Activated CD8-positive, alpha-beta memory T cell treated with anti-CD3 and anti-CD28 coated beads, Interleukin-2, amount 10 ng/mL, durations not matched to agents 7 days and 5 days (primary cell): ENCODE results near the gene ZSCAN2. TPM values are rescaled to one million over a fixed set of nuclear protein-coding genes. Genes with fewer than 3 reads are reported as not detected.
A peak's percentile ranks its signal among the peaks of the same experiment; 100 is the strongest.
"Not testable (repeated sequence)": the region's sequence is repeated elsewhere in the genome, so short reads cannot be mapped to it uniquely, and the experiment has no call there.

Experiments
- ATAC-seq: fragments of 150-1000 bp; cut with Tn5 transposase; one replicate; pipeline ENCODE4 v1.10.0; 2021; ENCODE audit warnings: moderate library complexity
- CTCF ChIA-PET: fragments of 350-600 bp; sonication (Branson Sonifier 250); formaldehyde crosslinking; loops from one replicate; lab custom pipeline; 2021; ENCODE audit warnings: antibody characterized with exemption; lab: Charles Lee
- DNase-seq: peaks from one replicate; pipeline ENCODE4 v3.0.0-alpha.2; 2020
- H3K27ac Mint-ChIP-seq: one replicate; pipeline ENCODE4 v1.8.0; 2021; ENCODE audit warnings: mild to moderate bottlenecking, mixed read lengths
- H3K27me3 Mint-ChIP-seq: one replicate; pipeline ENCODE4 v1.8.0; 2021; ENCODE audit warnings: mixed read lengths
- H3K36me3 Mint-ChIP-seq: one replicate; pipeline ENCODE4 v1.8.0; 2021; ENCODE audit warnings: mild to moderate bottlenecking, mixed read lengths
- H3K4me1 Mint-ChIP-seq: one replicate; pipeline ENCODE4 v1.8.0; 2021; ENCODE audit warnings: mixed read lengths
- H3K4me3 Mint-ChIP-seq: one replicate; pipeline ENCODE4 v1.8.0; 2021; ENCODE audit warnings: mild to moderate bottlenecking, moderate library complexity, mixed read lengths
- H3K9me3 Mint-ChIP-seq: one replicate; pipeline ENCODE4 v1.8.0; 2022; ENCODE audit warnings: low read depth, mixed read lengths
- total RNA-seq, 2 experiments: library from RNA; stranded (reverse); gene quantifications; one replicate each; pipeline ENCODE4 v1.2.3, GENCODE V29; 2021

Gene ZSCAN2
- total RNA-seq, 2 experiments from 2014 or later, result 8.6 to 12.9 TPM

DNA sequence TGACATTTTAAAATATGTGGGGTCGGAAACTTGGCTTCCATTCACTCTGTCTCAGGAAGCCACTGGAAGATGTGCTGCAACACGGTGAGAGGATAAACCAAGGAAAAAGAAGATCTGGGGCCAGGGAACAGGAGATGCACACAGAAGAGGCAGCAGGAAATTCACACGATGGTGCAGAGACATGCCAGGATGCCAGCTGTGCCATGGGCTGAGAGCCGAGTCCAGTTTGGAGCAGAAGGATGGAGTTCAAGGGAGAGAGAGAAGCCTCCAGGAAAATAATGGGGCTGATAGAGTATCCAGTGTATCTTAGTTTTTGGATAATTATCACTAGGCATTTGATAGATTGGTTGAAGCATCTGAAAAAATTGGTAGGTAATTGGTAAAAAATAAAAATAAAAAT is 16.9 kb upstream of the ZSCAN2 start:
- not testable (repeated sequence) for H3K36me3 Mint-ChIP-seq, ATAC-seq, H3K27ac Mint-ChIP-seq, H3K9me3 Mint-ChIP-seq, H3K4me3 Mint-ChIP-seq, DNase-seq
- Mint-ChIP-seq H3K27me3 (peaks cover 14% of the 10 kb centered on the region), H3K4me1 (peaks cover 12% of the 10 kb centered on the region)
- CTCF ChIA-PET, result interaction anchor here (0.6 to 1.5 kb wide), 2 partner anchors 13 to 203 kb away, joined by 5 read pairs; no protein-coding TSS in a partner anchor

DNA sequence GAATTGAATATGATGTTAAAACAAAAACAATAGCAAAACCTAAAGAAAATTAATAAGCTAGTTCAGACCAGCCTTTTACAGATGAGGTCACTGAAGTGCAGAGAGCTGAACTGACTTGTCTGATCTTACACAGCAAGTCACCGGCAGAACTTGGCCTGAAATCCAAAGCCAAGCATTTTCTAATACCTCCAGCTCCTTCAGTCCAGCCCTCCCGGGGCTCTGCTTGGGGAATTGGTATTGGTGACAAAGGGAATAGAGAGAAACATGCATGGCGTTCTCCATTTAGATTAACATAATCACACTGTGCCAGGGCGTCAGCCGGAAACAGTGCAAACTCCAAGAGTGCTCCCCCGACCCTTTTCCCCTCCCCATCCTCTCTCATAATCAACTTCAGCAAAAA is 14.1 kb upstream of the ZSCAN2 start:
- Mint-ChIP-seq H3K4me3 (no peak overlapping the region), H3K27ac (no peak overlapping the region), H3K27me3 (peaks cover 14% of the 10 kb centered on the region), H3K4me1 (peaks cover 12% of the 10 kb centered on the region), H3K36me3 (no peaks in the 10 kb centered on the region), H3K9me3 (peaks cover 5% of the 10 kb centered on the region)
- DNase-seq (no peak), ATAC-seq (no peak)
- CTCF ChIA-PET, result interaction anchor here (1.1 to 3.5 kb wide), 5 partner anchors 12 to 340 kb away, joined by 4 to 46 read pairs (median 13); no protein-coding TSS in a partner anchor

DNA sequence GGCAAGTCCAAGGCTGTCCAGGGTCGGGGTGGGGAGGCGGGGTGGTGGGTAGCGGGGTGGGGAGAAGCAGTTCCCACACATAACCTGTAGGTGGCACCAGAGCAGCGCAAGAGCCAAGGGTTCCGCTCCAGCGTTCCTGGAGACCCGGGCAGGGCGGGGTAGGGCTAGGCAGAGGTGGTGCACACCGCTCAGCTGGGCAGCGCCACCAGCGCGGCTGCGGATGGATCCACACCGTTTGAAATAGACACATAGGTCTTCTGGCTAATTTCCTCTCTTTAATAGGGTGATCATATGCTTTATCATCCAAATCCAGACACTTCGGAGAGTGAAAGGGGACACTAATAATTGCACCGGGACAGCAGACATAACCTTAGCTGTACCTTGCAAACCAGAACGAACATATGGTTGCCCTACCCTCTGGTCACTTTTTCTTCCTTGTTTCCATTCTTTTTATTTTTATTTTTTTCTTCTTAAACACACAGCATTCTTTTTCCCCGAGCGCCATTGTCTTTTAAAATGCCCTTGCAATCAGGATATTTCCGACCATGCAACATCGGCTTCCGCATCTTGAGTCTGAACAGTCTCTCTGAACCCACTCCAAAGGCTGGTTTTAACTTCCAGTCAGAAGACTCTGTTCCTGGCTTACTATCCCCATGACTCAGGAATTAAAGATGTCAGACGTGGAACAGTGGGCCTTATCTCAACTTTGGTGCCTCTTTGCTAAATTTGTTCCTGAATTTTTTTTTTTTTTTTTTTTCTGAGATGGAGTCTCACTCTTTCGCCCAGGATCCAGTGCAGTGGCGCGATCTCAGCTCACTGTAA is 12.5 kb upstream of the ZSCAN2 start:
- Mint-ChIP-seq H3K27ac (no peak overlapping the region), H3K9me3 (no peaks in the 10 kb centered on the region), H3K36me3 (no peaks in the 10 kb centered on the region), H3K4me3 (peak overlapping the region; percentile 57), H3K4me1 (peaks cover 2% of the 10 kb centered on the region), H3K27me3 (peaks cover 16% of the 10 kb centered on the region)
- DNase-seq, result peak; percentile 91
- CTCF ChIA-PET, result interaction anchor here (0.8 to 4.4 kb wide), 32 partner anchors 9 to 417 kb away, joined by 3 to 46 read pairs (median 4); partner anchors contain the start of genes NMB, WDR73 and ZSCAN2
- peak; percentile 100 for ATAC-seq

DNA sequence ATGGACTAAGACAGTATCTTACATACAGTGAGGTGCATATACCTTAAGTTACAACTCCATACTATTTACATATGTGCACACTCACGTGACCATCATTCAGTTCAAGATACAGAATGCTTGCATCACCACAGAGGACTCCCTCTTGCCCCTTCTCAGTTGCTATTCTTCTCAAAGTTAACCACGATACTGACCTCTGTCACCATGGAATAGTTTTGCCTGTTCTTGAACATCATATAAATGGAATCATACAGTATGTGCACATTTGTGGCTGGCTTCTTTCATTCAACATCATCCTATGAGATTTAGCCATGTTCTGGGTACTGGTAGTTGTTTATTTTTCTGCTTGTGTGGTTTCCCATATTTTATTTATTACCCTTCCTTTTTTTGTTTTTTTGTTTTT is 10.4 kb upstream of the ZSCAN2 start:
- peaks cover 13% of the 10 kb centered on the region for H3K27me3 Mint-ChIP-seq
- no peaks in the 10 kb centered on the region for H3K36me3 Mint-ChIP-seq
- ATAC-seq, result no peak
- no peak for DNase-seq
- CTCF ChIA-PET, result interaction anchor here (0.8 to 4.4 kb wide), 6 partner anchors 11 to 288 kb away, joined by 3 to 25 read pairs (median 10); partner anchors contain the start of genes WDR73 and ZSCAN2
- peaks cover 8% of the 10 kb centered on the region for H3K4me1 Mint-ChIP-seq
- no peaks in the 10 kb centered on the region for H3K9me3 Mint-ChIP-seq
- no peak overlapping the region for H3K27ac Mint-ChIP-seq
- H3K4me3 Mint-ChIP-seq, result no peak overlapping the region

DNA sequence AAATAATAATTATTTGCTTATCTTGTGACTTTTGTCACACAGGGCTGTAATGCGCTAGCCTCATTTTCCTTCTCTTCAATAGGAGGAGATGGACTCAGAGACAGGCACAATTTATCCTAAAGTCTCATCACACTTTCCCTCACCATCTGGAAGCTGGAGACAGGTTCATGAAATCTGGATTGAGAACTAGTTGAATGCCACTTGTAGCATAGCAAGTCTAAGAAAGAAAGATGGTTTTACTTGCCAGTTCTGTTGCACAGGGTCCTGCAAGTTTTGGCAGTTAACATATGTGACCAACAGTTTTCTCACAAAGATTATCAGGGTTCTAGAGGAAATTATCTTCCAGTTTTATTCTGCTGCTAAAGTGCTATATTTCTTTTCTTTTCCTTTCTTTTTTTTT is 9.0 kb upstream of the ZSCAN2 start:
- CTCF ChIA-PET, result no interaction called here

DNA sequence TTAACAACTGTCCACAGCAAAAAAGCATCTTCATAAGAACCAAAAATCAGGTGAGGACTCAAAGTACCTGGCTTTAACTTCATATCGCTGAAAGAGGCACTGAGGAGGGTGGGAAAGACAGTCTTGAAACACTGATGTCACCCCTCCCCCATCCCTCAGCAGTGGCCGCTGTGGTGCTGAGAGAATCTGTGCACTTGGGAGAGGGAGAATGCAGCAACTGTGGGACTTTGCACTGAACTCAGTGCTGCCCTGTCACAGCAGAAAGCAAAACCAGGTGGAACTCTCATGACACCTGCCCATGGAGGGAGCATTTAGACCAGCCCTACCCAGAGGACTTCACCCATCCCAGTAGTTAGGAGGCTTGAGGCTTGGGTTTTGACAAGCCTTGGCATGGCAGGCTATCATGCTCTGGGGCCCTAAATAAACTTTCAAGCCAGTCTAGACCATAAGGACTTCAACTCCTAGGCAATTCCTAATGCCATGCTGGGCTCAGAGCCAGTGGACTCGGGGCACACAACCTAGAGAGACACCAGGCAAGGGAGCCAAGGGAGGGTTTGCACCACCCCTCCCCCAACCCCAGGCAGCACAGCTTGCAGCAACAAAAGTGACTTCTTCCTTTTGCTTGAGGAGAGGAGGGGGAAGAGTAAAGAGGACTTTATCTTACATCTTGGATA is 6.1 kb upstream of the ZSCAN2 start:
- Mint-ChIP-seq H3K36me3 (no peaks in the 10 kb centered on the region), H3K27ac (no peak overlapping the region), H3K4me3 (no peak overlapping the region), H3K4me1 (peaks cover 34% of the 10 kb centered on the region), H3K27me3 (peaks cover 2% of the 10 kb centered on the region), H3K9me3 (no peaks in the 10 kb centered on the region)
- DNase-seq, result no peak
- no peak for ATAC-seq
- CTCF ChIA-PET, result interaction anchor here (1.2 kb wide), 1 partner anchor 59 kb away, joined by 3 read pairs; the partner anchor contains the start of gene WDR73

More for the DNA sequence above, 9.0 kb upstream of the ZSCAN2 start:
- ATAC-seq, result no peak
- no peaks in the 10 kb centered on the region for H3K36me3 Mint-ChIP-seq
- peaks cover 5% of the 10 kb centered on the region for H3K27me3 Mint-ChIP-seq
- H3K4me3 Mint-ChIP-seq, result no peak overlapping the region
- peaks cover 8% of the 10 kb centered on the region for H3K4me1 Mint-ChIP-seq
- no peak overlapping the region for H3K27ac Mint-ChIP-seq
- no peaks in the 10 kb centered on the region for H3K9me3 Mint-ChIP-seq
- no peak for DNase-seq

DNA sequence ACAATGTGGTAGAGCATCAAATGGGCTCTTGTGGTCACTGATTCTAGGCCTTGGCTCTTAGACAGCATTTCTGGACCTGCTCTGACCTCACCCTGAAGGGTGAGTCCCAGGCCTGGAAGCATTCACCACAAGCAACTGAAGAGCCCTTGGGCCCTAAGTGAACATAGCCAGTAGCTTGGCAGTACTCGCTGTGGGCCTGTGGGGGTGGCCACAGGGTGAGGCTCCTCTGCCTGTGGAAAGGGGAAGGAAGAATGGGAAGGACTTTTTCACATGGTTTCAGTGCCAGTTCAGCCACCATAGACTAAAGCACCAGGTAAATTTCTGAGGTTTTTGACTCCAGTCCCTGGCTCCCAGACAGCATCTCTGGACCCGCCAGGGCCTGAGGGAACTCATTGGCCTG is 5.1 kb upstream of the ZSCAN2 start:
- no peak for DNase-seq
- Mint-ChIP-seq H3K4me3 (no peak overlapping the region), H3K9me3 (no peaks in the 10 kb centered on the region), H3K36me3 (no peaks in the 10 kb centered on the region), H3K27me3 (peaks cover 2% of the 10 kb centered on the region), H3K4me1 (peaks cover 41% of the 10 kb centered on the region), H3K27ac (no peak overlapping the region)
- no peak for ATAC-seq
- CTCF ChIA-PET, result interaction anchor here (0.9 to 1.7 kb wide), 2 partner anchors 35 to 58 kb away, joined by 3 to 4 read pairs; partner anchors contain the start of gene WDR73

DNA sequence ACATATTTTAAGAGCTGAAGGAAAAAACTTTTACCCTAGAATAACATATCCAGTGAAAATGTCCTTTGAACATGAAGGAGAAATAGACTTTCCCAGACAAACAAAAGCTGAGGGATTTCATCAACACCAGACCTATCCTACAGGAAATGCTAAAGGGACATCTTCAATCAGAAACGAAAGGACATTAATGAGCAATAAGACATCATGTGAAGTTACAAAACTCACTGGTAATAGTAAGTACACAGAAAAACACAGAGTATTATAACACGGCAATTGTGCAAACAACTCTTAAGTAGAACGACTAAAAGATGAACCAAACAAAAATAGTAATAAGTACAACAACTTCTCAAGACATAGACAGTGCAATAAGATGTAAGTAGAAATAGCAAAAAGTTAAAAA is 3.5 kb upstream of the ZSCAN2 start:
- CTCF ChIA-PET, result interaction anchor here (0.9 to 3.4 kb wide), 6 partner anchors 9 to 61 kb away, joined by 3 to 48 read pairs (median 12); partner anchors contain the start of gene WDR73
- Mint-ChIP-seq H3K27me3 (peaks cover 2% of the 10 kb centered on the region), H3K4me3 (no peak overlapping the region), H3K4me1 (peaks cover 51% of the 10 kb centered on the region), H3K36me3 (no peaks in the 10 kb centered on the region), H3K9me3 (no peaks in the 10 kb centered on the region), H3K27ac (peak overlapping the region; percentile 52)
- DNase-seq (no peak), ATAC-seq (no peak)

DNA sequence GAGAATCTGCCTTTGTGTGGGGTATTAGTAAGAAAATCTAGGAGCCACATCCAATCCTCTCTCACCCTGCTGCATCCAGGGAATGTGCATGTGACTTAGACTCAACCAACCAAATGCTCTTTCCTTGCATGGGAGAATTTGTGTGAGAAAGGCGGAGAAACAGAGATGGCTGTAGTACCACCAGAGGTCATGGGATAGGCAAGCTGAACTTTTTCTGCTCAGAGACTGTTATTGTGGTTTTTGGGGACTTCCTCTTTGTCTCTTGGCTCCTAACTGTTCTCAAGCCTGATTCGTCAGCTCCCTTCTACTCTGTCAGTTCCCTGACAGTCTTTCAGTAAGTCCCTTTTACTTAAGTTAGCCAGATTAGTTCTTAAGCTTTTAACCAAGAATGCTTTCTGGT is 2.6 kb upstream of the ZSCAN2 start:
- peak; percentile 63 for DNase-seq
- Mint-ChIP-seq H3K36me3 (no peaks in the 10 kb centered on the region), H3K4me3 (peak overlapping the region; percentile 37), H3K27me3 (no peaks in the 10 kb centered on the region), H3K9me3 (no peaks in the 10 kb centered on the region), H3K4me1 (peaks cover 57% of the 10 kb centered on the region), H3K27ac (peak overlapping the region; percentile 80)
- peak; percentile 35 for ATAC-seq
- CTCF ChIA-PET, result interaction anchor here (0.6 to 3.4 kb wide), 26 partner anchors 10 to 383 kb away, joined by 3 to 48 read pairs (median 5); partner anchors contain the start of genes NMB, SEC11A and WDR73

DNA sequence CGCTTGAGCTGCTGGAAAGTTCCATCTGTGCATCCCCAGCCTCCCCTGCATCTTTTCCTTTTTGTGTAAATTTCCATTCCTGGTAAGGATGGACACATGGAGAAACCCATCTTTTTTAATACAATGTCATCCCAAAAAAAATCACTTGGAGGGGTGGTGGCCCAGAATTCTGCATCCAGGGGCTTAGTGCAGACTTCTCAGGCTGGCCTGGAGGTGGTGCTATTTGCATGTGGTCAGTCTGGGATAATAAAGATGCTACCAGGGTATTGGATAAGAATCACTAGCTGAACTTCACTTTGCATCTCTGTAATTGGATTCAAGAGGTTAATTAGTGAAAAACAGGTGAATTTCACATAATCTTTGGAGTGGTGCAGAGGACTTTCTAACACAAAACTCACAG is 1.8 kb upstream of the ZSCAN2 start:
- H3K4me3 Mint-ChIP-seq, result peak overlapping the region; percentile 37
- no peaks in the 10 kb centered on the region for H3K9me3 Mint-ChIP-seq
- H3K4me1 Mint-ChIP-seq, result peaks cover 62% of the 10 kb centered on the region
- DNase-seq, result peak; percentile 65
- H3K27me3 Mint-ChIP-seq, result no peaks in the 10 kb centered on the region
- CTCF ChIA-PET, result interaction anchor here (0.9 to 3.4 kb wide), 26 partner anchors 10 to 390 kb away, joined by 3 to 48 read pairs (median 5); partner anchors contain the start of genes NMB, SEC11A and WDR73
- no peaks in the 10 kb centered on the region for H3K36me3 Mint-ChIP-seq
- H3K27ac Mint-ChIP-seq, result peak overlapping the region; percentile 80
- no peak for ATAC-seq

DNA sequence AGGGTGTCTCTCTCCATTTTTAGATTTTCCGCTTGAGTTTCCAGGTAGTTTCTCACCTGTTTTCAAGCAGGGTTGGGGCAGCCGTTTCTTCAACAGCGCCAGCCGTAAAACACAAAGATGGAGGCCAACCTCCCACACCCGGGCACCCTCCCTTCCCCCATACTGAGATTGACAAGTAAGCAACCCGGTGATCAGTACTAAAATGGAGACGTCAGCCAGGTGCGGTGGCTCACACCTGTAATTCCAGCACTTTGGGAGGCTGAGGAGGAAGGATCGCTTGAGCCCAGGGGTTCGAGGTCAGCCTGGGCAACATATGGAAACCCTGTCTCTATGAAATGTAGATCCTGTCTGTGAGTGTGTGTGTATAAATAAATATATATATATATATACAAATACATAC is 903 bp upstream of the ZSCAN2 start:
- no peak for ATAC-seq
- H3K27me3 Mint-ChIP-seq, result no peaks in the 10 kb centered on the region
- CTCF ChIA-PET, result interaction anchor here (1.5 to 3.4 kb wide), 12 partner anchors 12 to 329 kb away, joined by 4 to 48 read pairs (median 15); partner anchors contain the start of genes NMB, SEC11A and WDR73
- no peak for DNase-seq
- H3K4me3 Mint-ChIP-seq, result peak overlapping the region; percentile 92
- H3K36me3 Mint-ChIP-seq, result peaks cover 3% of the 10 kb centered on the region
- H3K4me1 Mint-ChIP-seq, result peaks cover 65% of the 10 kb centered on the region
- H3K9me3 Mint-ChIP-seq, result no peaks in the 10 kb centered on the region
- H3K27ac Mint-ChIP-seq, result no peak overlapping the region

DNA sequence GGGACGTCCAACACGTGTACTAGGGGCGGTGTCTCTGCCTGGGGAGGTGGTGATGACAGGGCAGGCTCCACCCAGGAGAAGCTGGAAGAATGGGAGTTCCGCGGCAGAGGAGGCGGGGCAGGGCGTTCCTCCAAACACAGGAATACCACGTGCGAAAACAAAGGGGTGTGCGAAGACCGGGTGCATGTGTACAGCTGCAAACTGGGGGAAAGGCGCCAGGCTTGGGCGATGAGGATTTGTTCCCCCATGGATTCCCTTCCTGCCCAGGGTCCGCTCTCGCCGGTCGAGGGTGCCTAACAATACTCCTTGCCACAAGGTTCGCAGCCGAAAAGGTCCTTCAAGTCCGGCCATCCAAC is 500 bp upstream of the ZSCAN2 start:
- H3K4me3 Mint-ChIP-seq, result peak overlapping the region; percentile 92
- DNase-seq (peak; percentile 75), ATAC-seq (peak; percentile 42)
- H3K36me3 Mint-ChIP-seq, result peaks cover 6% of the 10 kb centered on the region
- H3K27me3 Mint-ChIP-seq, result no peaks in the 10 kb centered on the region
- peak overlapping the region; percentile 72 for H3K27ac Mint-ChIP-seq
- CTCF ChIA-PET, result interaction anchor here (0.7 to 3.4 kb wide), 10 partner anchors 11 to 328 kb away, joined by 3 to 38 read pairs (median 12); partner anchors contain the start of genes SEC11A and WDR73
- H3K4me1 Mint-ChIP-seq, result peaks cover 69% of the 10 kb centered on the region
- H3K9me3 Mint-ChIP-seq, result no peaks in the 10 kb centered on the region

DNA sequence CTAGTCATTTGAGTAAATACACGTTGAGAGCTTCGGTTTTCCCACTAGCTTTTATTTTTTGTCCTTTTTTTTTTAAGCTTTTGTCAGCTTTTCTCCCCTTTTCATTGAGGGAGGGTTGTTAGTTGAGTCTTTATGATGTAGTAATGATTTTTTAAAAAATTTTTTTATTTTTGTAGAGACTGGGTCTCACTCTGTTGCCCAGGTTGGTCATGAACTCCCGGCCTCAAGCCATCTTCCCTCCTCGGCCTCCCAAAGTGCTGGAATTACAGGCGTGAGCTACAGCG is 688 bp downstream of the ZSCAN2 start:
- Mint-ChIP-seq H3K4me1 (peaks cover 79% of the 10 kb centered on the region), H3K27me3 (no peaks in the 10 kb centered on the region), H3K27ac (peak overlapping the region; percentile 59), H3K36me3 (peaks cover 12% of the 10 kb centered on the region), H3K9me3 (no peaks in the 10 kb centered on the region), H3K4me3 (peak overlapping the region; percentile 92)
- CTCF ChIA-PET, result interaction anchor here (0.7 to 2.1 kb wide), 9 partner anchors 13 to 327 kb away, joined by 3 to 16 read pairs (median 5); no protein-coding TSS in a partner anchor
- DNase-seq (no peak), ATAC-seq (no peak)
